Panc1 (cell line): ENCODE results near the gene TMEM220. TPM values are rescaled to one million over a fixed set of nuclear protein-coding genes. Genes with fewer than 3 reads are reported as not detected.

Experiments used
- ATAC-seq: fragments of 200-7000 bp; cut with Tn5 transposase; 2 replicates; pipeline ENCODE4 v1.9.1; 2020; ENCODE audit warnings: mild to moderate bottlenecking, moderate library complexity
- BruUV-seq: library from RNA; stranded (reverse); fragments of 400-500 nt; replicated peaks from 2 replicates; lab custom pipeline; 2021; lab: Mats Ljungman, UMichigan
- CTCF ChIA-PET: fragments of 300-600 bp; sonication (Branson Sonifier 250); formaldehyde crosslinking; loops from one replicate; lab custom pipeline; 2022; ENCODE audit warnings: antibody characterized with exemption; lab: Charles Lee
- POLR2A ChIA-PET: fragments of 300-600 bp; sonication (Branson Sonifier 250); formaldehyde crosslinking; loops from one replicate; lab custom pipeline; 2022; ENCODE audit warnings: antibody characterized with exemption; lab: Charles Lee
- DNase-seq: peaks from one replicate; pipeline ENCODE4 v3.0.0-alpha.2; 2010; ENCODE audit warnings: low read depth, low spot score
- H3K27ac ChIP-seq: 2 replicates; pipeline ENCODE4 v1.5.1; 2011; ENCODE audit warnings: mild to moderate bottlenecking, low read length, inconsistent platforms
- H3K27me3 ChIP-seq: fragments of 200-500 bp; sonication (Bioruptor generic); 2 replicates; pipeline ENCODE4 v1.6.0; 2014; ENCODE audit warnings: low read length, inconsistent platforms; ENCODE audit not compliant: control insufficient read depth, insufficient read depth
- H3K36me3 ChIP-seq: fragments of 200-500 bp; sonication (Bioruptor generic); 2 replicates; pipeline ENCODE4 v1.5.1; 2014; ENCODE audit warnings: inconsistent platforms, mild to moderate bottlenecking, low read length, moderate library complexity; ENCODE audit not compliant: control insufficient read depth, insufficient read depth
- H3K4me1 ChIP-seq: 2 replicates; pipeline ENCODE4 v1.5.1; 2011; ENCODE audit warnings: inconsistent platforms, mild to moderate bottlenecking, low read length, moderate library complexity; ENCODE audit not compliant: control insufficient read depth, insufficient read depth
- H3K4me3 ChIP-seq, 2 experiments: 2 replicates each; pipeline ENCODE4 v1.5.1; 2011 to 2012; ENCODE audit warnings: low read depth in 2 of 2, low read length in 2 of 2, mild to moderate bottlenecking in 2 of 2, inconsistent platforms in 1 of 2, moderate library complexity in 1 of 2
- H3K9me3 ChIP-seq: fragments of 200-500 bp; sonication (Bioruptor generic); 2 replicates; pipeline ENCODE4 v1.5.1; 2014; ENCODE audit warnings: low read depth, mild to moderate bottlenecking, inconsistent platforms, low read length, moderate library complexity; ENCODE audit not compliant: control insufficient read depth, insufficient read depth
- CTCF ChIP-seq: fragments of 450-650 bp; IDR thresholded peaks from 2 replicates; pipeline ENCODE4 v1.5.1; 2017; ENCODE audit warnings: mild to moderate bottlenecking
- POLR2AphosphoS5 ChIP-seq: IDR thresholded peaks from 2 replicates; pipeline ENCODE4 v1.6.1; 2012; ENCODE audit warnings: mild to moderate bottlenecking, low read depth, low read length, moderate library complexity
- REST ChIP-seq, 2 experiments: IDR thresholded peaks; 2 replicates each; pipeline ENCODE4 v1.6.1; 2011 to 2012; ENCODE audit warnings: low read depth in 2 of 2, control low read depth in 1 of 2, low read length in 1 of 2, mild to moderate bottlenecking in 1 of 2, moderate library complexity in 1 of 2; ENCODE audit not compliant: insufficient read depth in 1 of 2
- SIN3A ChIP-seq: IDR thresholded peaks from 2 replicates; pipeline ENCODE4 v1.6.1; 2012; ENCODE audit warnings: low read depth, mild to moderate bottlenecking, low read length, moderate library complexity, borderline replicate concordance; ENCODE audit not compliant: insufficient read depth
- TCF7L2 ChIP-seq: IDR thresholded peaks from 2 replicates; pipeline ENCODE4 v1.6.1; 2011; ENCODE audit warnings: mild to moderate bottlenecking, low read depth, low read length, inconsistent platforms
- in situ Hi-C: cut with HindIII; loops from 2 replicates; pipeline ENCODE4 v1.10.0; 2016; ENCODE audit warnings: low sequenced_read_pairs, low pct_unique_long_range_greater_than_20kb
- intact Hi-C: fragments of 100-400 bp; cut with micrococcal nuclease; formaldehyde crosslinking; loops from one replicate; pipeline ENCODE4 v1.10.0; 2022; ENCODE audit not compliant: unreplicated experiment
- total RNA-seq: library from RNA; stranded (reverse); gene quantifications from one replicate; pipeline ENCODE4 v1.2.1, GENCODE V29; 2021; ENCODE audit not compliant: unreplicated experiment

The TMEM220 gene
- total RNA-seq, 1 experiment from 2014 or later: 9.3 TPM

- Histone ChIP-seq H3K9me3 (no peaks in the 10 kb centered on the region), H3K27ac (no peak overlapping the region), H3K4me3 (no peak overlapping the region), H3K4me1 (no peaks in the 10 kb centered on the region), H3K27me3 (no peaks in the 10 kb centered on the region), H3K36me3 (no peaks in the 10 kb centered on the region)
- in situ Hi-C loops: no loop called here
- intact Hi-C loops: no loop called here
- TF ChIP-seq POLR2AphosphoS5 (no peak), REST (IDR thresholded peaks at IDR 0.05; ENCODE audit: insufficient read depth in 1 of 2, low read depth in 2 of 2, low read length in 1 of 2) (no peak), CTCF (no peak), SIN3A (no peak), TCF7L2 (no peak)
- POLR2A ChIA-PET: interaction anchor here (0.6 kb wide), 1 partner anchor 638 kb away, joined by 3 read pairs; no protein-coding TSS in a partner anchor
- CTCF ChIA-PET: no interaction called here
- no peak for DNase-seq
- no TSS peak for BruUV-seq
- no peak for ATAC-seq
Observed at GRCh38 chr17:10718547-10718946, 11.3 kb downstream of the TMEM220 start.

- ATAC-seq: no peak
Observed at GRCh38 chr17:10716218-10716617, 13.6 kb downstream of the TMEM220 start.

More at GRCh38 chr17:10716218-10716617, 13.6 kb downstream of the TMEM220 start:
- intact Hi-C loops: no loop called here
- no peak for DNase-seq
- no TSS peak for BruUV-seq
- Histone ChIP-seq H3K27ac (no peak overlapping the region), H3K36me3 (0 out of 2 replicates have a peak, but pooled peaks cover 2% of the 10 kb centered on the region), H3K27me3 (no peaks in the 10 kb centered on the region), H3K4me1 (no peaks in the 10 kb centered on the region), H3K9me3 (no peaks in the 10 kb centered on the region), H3K4me3 (no peak overlapping the region)
- ChIA-PET POLR2A (no interaction called here), CTCF (no interaction called here)
- in situ Hi-C loops: no loop called here
- TF ChIP-seq CTCF (no peak), TCF7L2 (no peak), SIN3A (no peak), POLR2AphosphoS5 (no peak), REST (IDR thresholded peaks at IDR 0.05; ENCODE audit: insufficient read depth in 1 of 2, low read depth in 2 of 2, low read length in 1 of 2) (no peak)
